H1 (cell line): ENCODE results near the gene NOTUM. TPM values are rescaled to one million over a fixed set of nuclear protein-coding genes. Genes with fewer than 3 reads are reported as not detected.

Experiments
- CTCF ChIA-PET: fragments of 300-600 bp; sonication (Branson Sonifier 250); formaldehyde crosslinking; loops from one replicate; lab custom pipeline; 2021; ENCODE audit not compliant: partially characterized antibody; lab: Charles Lee
- POLR2A ChIA-PET: fragments of 300-600 bp; sonication (Branson Sonifier 250); formaldehyde crosslinking; loops from one replicate; lab custom pipeline; 2021; ENCODE audit warnings: inconsistent platforms; ENCODE audit not compliant: partially characterized antibody; lab: Charles Lee
- DNase-seq, 2 experiments: peaks; one replicate each; pipeline versions ENCODE4 v3.0.0 to v3.0.0-alpha.2; 2010 to 2022; ENCODE audit warnings: low spot score in 2 of 2, low read depth in 1 of 2, mixed read lengths in 1 of 2
- FAIRE-seq: peaks from 2 replicates; lab custom pipeline; 2011; peaks lifted over from hg19 to GRCh38; lab: Jason Lieb, UNC
- H2AFZ ChIP-seq: 2 replicates; pipeline ENCODE4 v1.8.1; 2012; ENCODE audit warnings: low read length, inconsistent platforms
- H2AK5ac ChIP-seq: 2 replicates; pipeline ENCODE4 v1.6.1; 2013; ENCODE audit warnings: low read depth, low read length
- H2BK120ac ChIP-seq: replicated peaks from 2 replicates; pipeline ENCODE3; 2013; ENCODE audit warnings: low read depth, low read length, inconsistent platforms
- H2BK12ac ChIP-seq: 2 replicates; pipeline ENCODE4 v1.6.1; 2013; ENCODE audit warnings: low read depth, low read length
- H2BK15ac ChIP-seq: 2 replicates; pipeline ENCODE4 v1.6.1; 2013; ENCODE audit warnings: low read length
- H2BK20ac ChIP-seq: 2 replicates; pipeline ENCODE4 v1.6.1; 2013; ENCODE audit warnings: low read length
- H2BK5ac ChIP-seq: 2 replicates; pipeline ENCODE4 v1.6.1; 2013; ENCODE audit warnings: low read depth, low read length
- H3K14ac ChIP-seq: 2 replicates; pipeline ENCODE4 v1.6.1; 2013; ENCODE audit warnings: inconsistent platforms; ENCODE audit not compliant: insufficient read length
- H3K18ac ChIP-seq: 2 replicates; pipeline ENCODE4 v1.6.1; 2013; ENCODE audit warnings: low read length; ENCODE audit errors: extremely low read depth
- H3K23ac ChIP-seq: 2 replicates; pipeline ENCODE4 v1.6.1; 2013; ENCODE audit warnings: inconsistent platforms; ENCODE audit not compliant: insufficient read length
- H3K23me2 ChIP-seq: 2 replicates; pipeline ENCODE4 v1.6.1; 2013; ENCODE audit warnings: low read depth, low read length
- H3K27ac ChIP-seq: 2 replicates; pipeline ENCODE4 v1.6.1; 2011; ENCODE audit warnings: low read depth, low read length, inconsistent platforms
- H3K27me3 ChIP-seq, 4 experiments: replicated peaks in 1 of 4; 1 replicate in 1 of 4; 2 replicates in 3 of 4; pipeline versions ENCODE4 v1.6.1 to v1.8.1; 2011 to 2013; ENCODE audit warnings: low read length in 3 of 4, mild to moderate bottlenecking in 3 of 4, inconsistent platforms in 2 of 4, mixed read lengths in 2 of 4, moderate library complexity in 1 of 4; ENCODE audit not compliant: control insufficient read depth in 3 of 4, insufficient read depth in 3 of 4; ENCODE audit errors: extremely low read depth in 1 of 4
- H3K36me3 ChIP-seq, 4 experiments: 2 replicates each; pipeline versions ENCODE4 v1.6.1 to v1.8.1; 2011 to 2013; ENCODE audit warnings: mild to moderate bottlenecking in 4 of 4, low read length in 3 of 4, moderate library complexity in 2 of 4, control low read depth in 1 of 4, inconsistent platforms in 1 of 4; ENCODE audit not compliant: insufficient read depth in 4 of 4, control insufficient read depth in 2 of 4
- H3K4ac ChIP-seq: replicated peaks from 2 replicates; pipeline ENCODE3; 2013; ENCODE audit warnings: low read length, low read depth, mixed read lengths, inconsistent platforms; ENCODE audit not compliant: insufficient read length
- H3K4me1 ChIP-seq, 4 experiments: replicated peaks in 1 of 4; 1 replicate in 1 of 4; 2 replicates in 3 of 4; pipeline versions ENCODE4 v1.6.1 to v1.8.1; 2011 to 2013; ENCODE audit warnings: low read length in 3 of 4, inconsistent platforms in 2 of 4, mixed read lengths in 1 of 4; ENCODE audit not compliant: insufficient read depth in 4 of 4, control insufficient read depth in 3 of 4
- H3K4me2 ChIP-seq, 2 experiments: 2 replicates each; pipeline versions ENCODE4 v1.6.1 to v1.8.1; 2011 to 2013; ENCODE audit warnings: low read depth in 2 of 2, low read length in 2 of 2, control low read depth in 1 of 2, inconsistent platforms in 1 of 2, mild to moderate bottlenecking in 1 of 2; ENCODE audit not compliant: insufficient read depth in 1 of 2
- H3K4me3 ChIP-seq, 4 experiments: fragments of 200-600, 300-600 bp in 1 of 4; sonication (generic), shearing (Covaris generic), sonication (Bioruptor Twin) in 1 of 4; 2 replicates each; pipeline versions ENCODE4 v1.5.1 to v1.8.1; 2011 to 2016; ENCODE audit warnings: low read length in 4 of 4, low read depth in 3 of 4, control low read depth in 2 of 4, inconsistent platforms in 2 of 4, mild to moderate bottlenecking in 2 of 4, mixed read lengths in 1 of 4, moderate library complexity in 1 of 4; ENCODE audit not compliant: insufficient read depth in 2 of 4; ENCODE audit errors: extremely low read depth in 1 of 4
- H3K56ac ChIP-seq: replicated peaks from 2 replicates; pipeline ENCODE3; 2013; ENCODE audit warnings: low read depth, mild to moderate bottlenecking, mixed read lengths, low read length, inconsistent platforms; ENCODE audit not compliant: insufficient read length
- H3K79me1 ChIP-seq: 2 replicates; pipeline ENCODE4 v1.6.1; 2013; ENCODE audit warnings: low read depth, low read length, control low read depth
- H3K79me2 ChIP-seq, 2 experiments: 2 replicates each; pipeline versions ENCODE4 v1.6.1 to v1.8.1; 2012 to 2013; ENCODE audit warnings: low read length in 2 of 2, mild to moderate bottlenecking in 2 of 2, inconsistent platforms in 1 of 2; ENCODE audit not compliant: insufficient read depth in 2 of 2, control insufficient read depth in 1 of 2
- H3K9ac ChIP-seq, 4 experiments: replicated peaks in 1 of 4; 1 replicate in 1 of 4; 2 replicates in 3 of 4; pipeline versions ENCODE4 v1.6.1 to v1.8.1; 2011 to 2013; ENCODE audit warnings: low read depth in 3 of 4, low read length in 3 of 4, control low read depth in 2 of 4, mild to moderate bottlenecking in 2 of 4, moderate library complexity in 2 of 4, inconsistent platforms in 1 of 4; ENCODE audit errors: extremely low read depth in 1 of 4
- H3K9me3 ChIP-seq, 2 experiments: 2 replicates each; pipeline versions ENCODE4 v1.6.1 to v1.8.1; 2012 to 2013; ENCODE audit warnings: mild to moderate bottlenecking in 2 of 2, moderate library complexity in 2 of 2, control low read depth in 1 of 2, inconsistent platforms in 1 of 2, low read depth in 1 of 2, low read length in 1 of 2, mixed read lengths in 1 of 2; ENCODE audit not compliant: insufficient read depth in 2 of 2
- H4K20me1 ChIP-seq, 2 experiments: replicated peaks in 1 of 2; 2 replicates each; pipeline versions ENCODE3 to v1.8.1; 2011 to 2013; ENCODE audit warnings: inconsistent platforms in 2 of 2, low read length in 2 of 2, mild to moderate bottlenecking in 1 of 2; ENCODE audit not compliant: insufficient read depth in 2 of 2, control insufficient read depth in 1 of 2
- H4K5ac ChIP-seq: 2 replicates; pipeline ENCODE4 v1.6.1; 2013; ENCODE audit warnings: low read length, low read depth, mixed read lengths, inconsistent platforms; ENCODE audit not compliant: insufficient read length
- H4K8ac ChIP-seq: 2 replicates; pipeline ENCODE4 v1.8.0; 2013; ENCODE audit warnings: mild to moderate bottlenecking, moderate library complexity, low read length, inconsistent platforms; ENCODE audit not compliant: insufficient read depth; ENCODE audit errors: extremely low read depth
- H4K91ac ChIP-seq: replicated peaks from 2 replicates; pipeline ENCODE3; 2013; ENCODE audit warnings: low read length, mixed read lengths, inconsistent platforms; ENCODE audit not compliant: insufficient read length
- BACH1 ChIP-seq: IDR thresholded peaks from 2 replicates; pipeline ENCODE4 v1.6.1; 2012; ENCODE audit warnings: low read length, improper control_type of control experiment
- CBX8 ChIP-seq: fragments of 300-800, 300-1000 bp; sonication (generic); IDR thresholded peaks from 2 replicates; pipeline ENCODE4 v1.7.1; 2016; ENCODE audit warnings: low read depth, low read length, borderline replicate concordance
- EP300 ChIP-seq, 2 experiments: IDR thresholded peaks; 1 replicate in 1 of 2; 2 replicates in 1 of 2; pipeline ENCODE4 v1.6.1; 2011 to 2012; ENCODE audit warnings: low read depth in 2 of 2, low read length in 2 of 2, mild to moderate bottlenecking in 2 of 2, borderline replicate concordance in 1 of 2, inconsistent platforms in 1 of 2, moderate library complexity in 1 of 2
- HDAC2 ChIP-seq, 2 experiments: fragments of 300-600 bp in 1 of 2; sonication (generic) in 1 of 2; IDR thresholded peaks; 2 replicates each; pipeline ENCODE4 v1.6.1; 2011 to 2012; ENCODE audit warnings: low read depth in 2 of 2, low read length in 2 of 2, mild to moderate bottlenecking in 2 of 2, moderate library complexity in 2 of 2, borderline replicate concordance in 1 of 2, inconsistent platforms in 1 of 2
- KDM4A ChIP-seq: IDR thresholded peaks from one replicate; pipeline ENCODE4 v1.7.1; 2012; ENCODE audit warnings: low read depth, mild to moderate bottlenecking, moderate library complexity, low read length, inconsistent platforms; ENCODE audit not compliant: severe bottlenecking
- RBBP5 ChIP-seq: IDR thresholded peaks from 2 replicates; pipeline ENCODE4 v1.7.1; 2012; ENCODE audit warnings: low read depth, mild to moderate bottlenecking, inconsistent platforms, low read length, moderate library complexity, borderline replicate concordance
- SP1 ChIP-seq: IDR thresholded peaks from 2 replicates; pipeline ENCODE4 v1.6.1; 2011; ENCODE audit warnings: low read depth, low read length
- SUZ12 ChIP-seq: fragments of 200-600 bp; sonication (generic); IDR thresholded peaks from 2 replicates; pipeline ENCODE4 v1.6.1; 2012; ENCODE audit warnings: mild to moderate bottlenecking, inconsistent platforms, low read length, moderate library complexity, mixed read lengths
- WGBS, 2 experiments: shearing (Covaris generic) in 1 of 2; methylation state at CpG; one replicate each; pipeline versions ENCODE4 v1.1.6 to v1.1.7; 2013 to 2015; ENCODE audit warnings: low lambda C conversion rate in 2 of 2, mixed read lengths in 2 of 2, inconsistent platforms in 1 of 2, low coverage in 1 of 2, missing lambda C conversion rate in 1 of 2; ENCODE audit not compliant: insufficient replicate concordance in 2 of 2, insufficient coverage in 1 of 2, insufficient read length in 1 of 2; ENCODE audit errors: extremely low coverage in 1 of 2, missing lambda C conversion rate in 1 of 2; 5-methylcytosine and 5-hydroxymethylcytosine counted together
- polyA plus RNA-seq, 7 experiments: library from polyadenylated mRNA; depleted of rRNA in 3 of 7; stranded (reverse) in 5 of 7; unstranded in 2 of 7; fragments of >200 nt in 5 of 7; fragments of 200-250 nt in 2 of 7; gene quantifications; 1 replicate in 5 of 7; 2 replicates in 1 of 7; 4 replicates in 1 of 7; pipeline versions ENCODE4 v1.2.1 to v1.2.3, GENCODE V29; 2011 to 2013; ENCODE audit warnings: missing spikeins in 2 of 7, mixed read lengths in 2 of 7
- total RNA-seq: library from RNA; stranded (reverse); fragmentation: NEBNext Ultra II Directional; extraction: Animal tissue kit (Norgen Biotek cat#: 25700); gene quantifications from 2 replicates; pipeline ENCODE4 v1.2.1, GENCODE V29; 2021

NOTUM gene
- total and polyA plus RNA-seq, 2 of the 8 experiments (the other 6 are each of a cell fraction or from before 2014, with no cell fraction given), result 0.45 to 0.76 TPM

- H3K23ac ChIP-seq, result no peak within 1 kb of the TSS
- H3K9ac ChIP-seq, result peak within 1 kb of the TSS in 2 of 4 experiments; percentile 24 to 61; a peak in 4 of 7 replicates
- DNase-seq, result peak in 1 of 2 experiments; percentile 93
- H4K5ac ChIP-seq, result no peak within 1 kb of the TSS
- POLR2A ChIA-PET, result interaction anchor here (0.6 to 8.7 kb wide), 7 partner anchors 8 to 119 kb away, joined by 3 to 135 read pairs (median 5); partner anchors contain the start of gene MAFG
- peak within 1 kb of the TSS; percentile 68 to 91 for H3K4me2 ChIP-seq
- CTCF ChIA-PET, result interaction anchor here (0.9 to 2.5 kb wide), 3 partner anchors 42 to 295 kb away, joined by 3 to 8 read pairs (median 5); partner anchors contain the start of gene NOTUM
- peak within 1 kb of the TSS; percentile 61; the same call in 1 of the 2 replicates for H2BK15ac ChIP-seq
- peaks cover 8 to 25% (median 19%) of the 10 kb centered on the region in 4 experiments for H3K36me3 ChIP-seq
- H3K4me1 ChIP-seq, result peaks cover 0 to 10% (median 5%) of the 10 kb centered on the region in 4 experiments; a peak in 3 of 7 replicates
- H3K79me1 ChIP-seq, result peaks cover 2% of the 10 kb centered on the region
- WGBS, 2 experiments, result 29% methylated on average over 19 of the region's 84 CpGs; no CpG with 5 or more reads in 1 of the 2 experiments
- peaks cover 0 to 4% (median 2%) of the 10 kb centered on the region in 4 experiments; a peak in 2 of 7 replicates for H3K27me3 ChIP-seq
- peak within 1 kb of the TSS; percentile 65 for H4K91ac ChIP-seq
- H2BK5ac ChIP-seq, result 0 out of 2 replicates have a peak within 1 kb of the TSS, but pooled peaks have one; percentile 18
- no peak within 1 kb of the TSS for H3K27ac ChIP-seq
- peaks cover 6% of the 10 kb centered on the region; the same call in 1 of the 2 replicates for H3K23me2 ChIP-seq
- no peak within 1 kb of the TSS for H2AFZ ChIP-seq
- H3K4me3 ChIP-seq, result peak within 1 kb of the TSS; percentile 45 to 88 (median 70)
- H3K9me3 ChIP-seq, result no peaks in the 10 kb centered on the region
- H2BK12ac ChIP-seq, result peak within 1 kb of the TSS; percentile 9; the same call in 1 of the 2 replicates
- H4K8ac ChIP-seq, result no peak within 1 kb of the TSS
- H4K20me1 ChIP-seq, result peaks cover 6 to 47% of the 10 kb centered on the region in 2 experiments
- H2BK120ac ChIP-seq, result no peak within 1 kb of the TSS
- H2BK20ac ChIP-seq, result no peak within 1 kb of the TSS
- H3K56ac ChIP-seq, result peak within 1 kb of the TSS; percentile 46
- peak within 1 kb of the TSS; percentile 72 for H3K4ac ChIP-seq
- no peak within 1 kb of the TSS for H2AK5ac ChIP-seq
- no peak for FAIRE-seq
- H3K18ac ChIP-seq, result peak within 1 kb of the TSS; percentile 60; the same call in 1 of the 2 replicates
- no peaks in the 10 kb centered on the region; a peak in 1 of 4 replicates for H3K79me2 ChIP-seq
- H3K14ac ChIP-seq, result no peak within 1 kb of the TSS
- TF ChIP-seq KDM4A (peak; percentile 22), CBX8 (no peak), SP1 (peak; percentile 28; the same call in 1 of the 2 replicates), RBBP5 (no peak), HDAC2 (IDR thresholded peaks at IDR 0.05; ENCODE audit: borderline replicate concordance in 1 of 2, low read depth in 2 of 2, low read length in 2 of 2) (peak in 1 of 2 experiments; percentile 67; a peak in 1 of 4 replicates), BACH1 (peak; percentile 36; the same call in 1 of the 2 replicates), EP300 (IDR thresholded peaks at IDR 0.05; ENCODE audit: borderline replicate concordance in 1 of 2, low read depth in 2 of 2, low read length in 2 of 2) (no peak), SUZ12 (no peak)
Observed at GRCh38 chr17:81911277-81911961, 49.6 kb downstream of the NOTUM start, which contains the start of gene PCYT2. Gene PCYT2, minus strand, starts transcription at chr17:81911399. Its CDS starts 44 bp downstream, at chr17:81911355.
